Activated T-helper 1 cell treated with anti-CD3 and anti-CD28 coated beads, Interleukin-2, amount 50 U/mL, for 16 hours (primary cell): ENCODE results near the gene TUBA4A.
"Not testable (repeated sequence)": the region's sequence is repeated elsewhere in the genome, so short reads cannot be mapped to it uniquely, and the experiment has no call there.

ENCODE experiments used
- DNase-seq, 2 donors: peaks; one replicate each; pipeline ENCODE4 v3.0.0-alpha.2; 2020; ENCODE audit warnings: low read depth in 1 of 2, low spot score in 1 of 2

TUBA4A gene

DNA sequence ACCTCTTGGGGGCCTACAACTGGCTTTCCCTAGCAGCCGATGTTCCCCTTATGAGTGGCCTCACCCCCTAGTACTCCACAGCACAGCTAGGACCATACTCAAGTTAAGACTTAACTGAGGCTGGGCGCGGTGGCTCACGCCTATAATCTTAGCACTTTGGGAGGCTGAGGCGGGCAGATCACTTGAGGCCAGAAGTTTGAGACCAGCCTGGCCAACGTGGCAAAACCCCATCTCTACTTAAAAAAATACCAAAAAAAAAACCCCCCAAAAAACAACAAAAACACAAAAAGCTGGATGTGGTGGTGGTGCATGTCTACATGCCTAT, 33.4 kb upstream of the TUBA4A start:
- DNase-seq, result not testable (repeated sequence)

DNA sequence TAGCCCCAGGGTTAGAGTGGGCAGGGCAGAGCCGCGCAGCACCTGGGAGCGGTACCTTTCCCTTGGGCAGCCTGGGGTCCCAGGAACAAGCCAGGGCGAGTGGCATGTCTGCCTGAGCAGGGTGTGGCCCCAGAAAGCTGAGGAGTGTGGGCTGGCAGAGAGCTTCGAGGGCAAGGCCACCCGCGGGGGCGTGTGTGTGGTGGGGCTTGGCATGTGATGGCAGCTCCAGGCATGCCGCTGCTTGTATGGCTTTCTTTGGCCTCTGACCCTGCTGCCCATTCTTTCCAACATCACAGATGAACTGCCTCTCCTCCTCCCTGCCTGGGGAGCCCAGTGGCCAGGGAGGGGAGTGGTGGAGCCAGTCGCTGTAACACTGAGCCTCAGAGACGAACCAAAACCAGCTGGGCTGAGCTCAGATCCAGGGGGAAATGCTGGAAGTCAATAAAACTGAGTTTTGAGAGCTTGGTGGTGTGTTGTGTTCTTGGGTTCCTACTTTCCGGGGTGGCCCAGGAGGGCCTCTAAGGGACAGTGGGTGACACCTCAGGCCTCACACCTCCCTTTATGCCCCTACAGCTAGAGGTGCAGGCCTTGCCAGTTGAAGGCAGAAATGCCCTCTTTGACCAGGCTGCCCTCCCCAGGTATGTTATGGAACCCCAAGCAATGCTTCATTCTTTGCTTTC, 32.9 kb upstream of the TUBA4A start:
- no peak for DNase-seq

- no peak for DNase-seq
Observed at GRCh38 chr2:219285894-219286425, 32.2 kb upstream of the TUBA4A start.

DNA sequence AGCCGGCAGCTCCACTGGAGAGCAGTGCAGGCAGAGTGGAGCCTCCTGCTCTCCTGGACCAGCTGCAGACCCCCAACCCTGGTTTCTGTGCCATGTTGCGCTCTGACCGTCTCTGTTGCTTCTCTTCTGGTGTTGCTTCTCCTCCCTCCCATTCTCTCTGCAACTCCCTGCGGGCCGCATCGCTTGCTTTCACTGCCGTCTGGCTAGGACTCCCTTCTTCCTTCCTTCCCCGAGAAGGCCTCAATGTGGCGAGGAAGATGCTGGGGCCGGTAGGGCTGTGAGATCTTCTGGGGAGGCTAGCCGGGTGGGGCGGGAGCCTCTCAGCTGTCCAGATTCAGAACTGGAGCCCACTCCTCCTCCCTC, 31.6 kb upstream of the TUBA4A start:
- no peak for DNase-seq

GRCh38 chr2:219284501-219285372, 31.0 kb upstream of the TUBA4A start:
- DNase-seq, result no peak

DNA sequence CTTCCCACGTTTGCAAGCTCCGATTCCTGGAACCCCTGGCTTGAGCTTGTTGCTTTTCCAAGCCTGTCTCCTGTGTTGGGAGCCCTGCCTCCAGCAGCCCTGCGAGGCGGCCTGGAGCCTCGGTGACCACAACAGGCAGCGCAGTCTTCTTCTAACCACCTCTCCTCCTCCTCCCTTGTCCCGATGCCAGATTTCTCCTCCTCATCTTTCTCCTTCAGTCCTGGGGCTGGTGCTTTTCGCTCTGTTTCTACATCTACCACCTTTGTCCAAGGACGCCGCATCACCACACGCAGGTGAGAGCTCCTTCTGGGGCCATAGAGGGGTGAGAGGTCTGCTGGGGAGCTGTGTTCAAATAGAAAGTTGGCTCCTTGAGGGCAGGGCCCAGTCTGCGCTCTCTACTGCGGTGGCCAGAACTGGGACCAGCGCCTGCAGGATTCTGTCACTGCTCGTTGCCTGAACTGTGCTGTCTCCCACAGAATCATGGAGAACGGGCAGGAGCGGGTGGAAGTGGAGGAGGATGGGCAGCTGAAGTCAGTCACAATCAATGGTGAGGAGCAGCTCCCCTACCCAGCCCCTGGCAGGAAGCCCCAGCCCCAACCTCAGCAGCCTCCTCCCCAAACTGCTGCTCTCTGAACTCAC, 29.3 kb upstream of the TUBA4A start:
- no peak for DNase-seq

GRCh38 chr2:219282375-219282774, 28.7 kb upstream of the TUBA4A start:
- DNase-seq, result no peak

DNA sequence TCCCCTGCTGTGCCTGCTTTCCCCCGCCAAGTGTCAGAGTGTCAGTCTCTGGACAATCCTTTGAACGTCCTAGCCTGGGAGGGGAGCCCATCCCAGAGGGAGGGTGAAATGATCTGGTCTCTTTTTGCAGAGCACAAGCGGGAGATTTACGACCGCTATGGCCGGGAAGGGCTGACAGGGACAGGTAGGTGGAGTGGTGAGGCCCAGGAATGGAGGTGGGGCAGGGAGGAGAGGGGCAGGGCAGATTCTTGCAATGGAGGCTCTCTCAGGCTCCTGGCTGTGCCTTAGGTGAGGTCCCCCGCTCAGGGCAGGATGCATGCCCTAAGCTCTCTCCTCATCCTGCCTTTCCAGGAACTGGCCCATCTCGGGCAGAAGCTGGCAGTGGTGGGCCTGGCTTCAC, 27.9 kb upstream of the TUBA4A start:
- DNase-seq, result no peak

DNA sequence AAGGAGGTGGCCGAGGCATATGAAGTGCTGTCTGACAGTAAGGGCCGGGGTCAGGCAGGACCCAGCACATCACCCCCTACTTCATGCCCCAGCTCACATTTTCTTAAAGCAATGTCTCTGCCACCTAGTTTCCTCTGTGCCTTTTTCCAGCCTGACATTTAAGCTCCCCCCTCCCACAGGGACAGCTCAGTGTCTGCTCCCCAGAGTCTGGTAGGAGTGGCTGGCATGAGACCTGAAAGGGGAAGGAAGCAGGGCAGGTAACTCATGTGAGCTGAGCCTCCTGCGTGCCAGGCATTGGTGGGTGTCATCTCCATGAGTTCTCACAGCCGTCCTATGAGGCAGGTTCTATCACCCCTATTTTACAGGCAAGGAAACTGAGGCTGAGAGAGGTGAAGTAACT, 26.9 kb upstream of the TUBA4A start:
- no peak for DNase-seq

- DNase-seq, result no peak
Observed at GRCh38 chr2:219279916-219280516, 26.3 kb upstream of the TUBA4A start.

- peak; percentile 96 to 98 for DNase-seq
Observed at GRCh38 chr2:219279151-219279915, 25.6 kb upstream of the TUBA4A start, which contains the start of gene DNAJB2. TSS of gene DNAJB2 (plus strand) at chr2:219279366. CDS start at chr2:219279834, 468 bp downstream.

DNA sequence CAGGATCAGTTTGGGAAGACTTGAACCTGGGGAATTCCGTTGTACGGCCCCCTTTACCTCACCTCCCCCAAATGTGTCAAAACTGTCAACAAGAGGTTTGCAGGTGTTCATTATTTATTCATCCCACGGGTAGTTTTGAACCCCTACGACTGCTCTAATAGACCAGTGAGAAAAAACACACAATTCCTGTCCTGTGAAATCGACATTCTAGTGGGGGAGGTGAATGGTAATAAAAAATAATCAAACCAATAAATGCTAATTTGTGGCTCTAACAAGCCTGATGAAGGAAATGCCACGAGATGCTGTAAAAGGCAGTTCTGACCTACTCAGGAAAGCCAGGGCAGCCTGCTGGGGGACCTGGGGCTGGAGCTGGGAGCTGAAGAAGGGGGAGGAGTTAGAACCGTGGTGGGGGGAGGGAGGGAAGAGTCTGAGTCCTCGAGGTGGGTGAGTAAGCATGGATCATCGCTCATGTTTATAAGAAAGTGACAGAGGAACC, 25.0 kb upstream of the TUBA4A start:
- no peak for DNase-seq

DNA sequence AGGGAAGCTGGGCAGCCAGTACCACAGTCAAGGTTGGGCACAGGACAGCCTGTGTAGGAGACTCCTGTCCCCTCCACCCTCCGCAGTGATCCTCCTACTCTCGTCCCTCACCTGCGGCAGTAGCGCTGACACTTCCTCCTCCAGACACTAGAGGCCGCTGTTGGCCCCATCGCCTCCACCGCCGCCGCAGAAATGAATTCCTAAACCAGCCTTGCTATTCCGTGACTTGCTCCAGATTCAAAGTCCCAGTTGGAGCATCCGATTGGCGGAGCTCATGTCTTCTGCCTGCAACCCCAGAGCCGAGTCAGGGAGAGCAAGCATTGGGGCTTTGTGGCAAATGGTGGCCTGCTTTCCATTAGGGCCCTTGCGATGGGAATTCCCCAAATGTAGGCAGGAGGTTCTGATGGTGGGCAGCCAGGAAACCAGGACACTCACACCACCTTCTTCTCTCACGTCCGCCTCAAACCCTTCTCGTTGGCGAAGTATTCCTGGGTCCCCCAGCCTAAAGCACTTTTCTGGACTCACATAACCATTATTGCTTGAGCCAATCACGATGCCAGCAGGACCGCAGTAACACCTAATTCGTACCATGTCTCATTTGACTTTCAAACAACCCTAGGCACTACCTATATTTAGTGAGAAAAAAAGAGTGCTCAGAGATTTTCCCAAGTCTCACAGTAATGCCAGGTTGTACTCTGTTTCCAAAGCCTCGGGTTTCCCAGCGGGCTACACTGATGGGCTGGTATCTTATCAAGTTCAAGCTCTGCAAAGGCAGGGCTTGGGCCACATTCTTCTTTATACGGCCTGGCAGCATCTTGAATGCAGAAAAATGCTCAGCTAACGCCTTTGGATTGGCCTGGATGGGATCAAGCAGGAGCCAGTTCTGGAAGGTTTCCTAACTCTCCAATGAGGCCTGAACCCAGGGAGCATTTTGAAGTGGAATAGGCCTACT, 24.3 kb upstream of the TUBA4A start:
- DNase-seq, result peak; percentile 55 to 65

- DNase-seq, result no peak
Observed at GRCh38 chr2:219274361-219274921, 20.7 kb upstream of the TUBA4A start.

- DNase-seq, result no peak
Observed at GRCh38 chr2:219273937-219274336, 20.2 kb upstream of the TUBA4A start.

- DNase-seq, result no peak
Observed at GRCh38 chr2:219272995-219273394, 19.3 kb upstream of the TUBA4A start.

DNA sequence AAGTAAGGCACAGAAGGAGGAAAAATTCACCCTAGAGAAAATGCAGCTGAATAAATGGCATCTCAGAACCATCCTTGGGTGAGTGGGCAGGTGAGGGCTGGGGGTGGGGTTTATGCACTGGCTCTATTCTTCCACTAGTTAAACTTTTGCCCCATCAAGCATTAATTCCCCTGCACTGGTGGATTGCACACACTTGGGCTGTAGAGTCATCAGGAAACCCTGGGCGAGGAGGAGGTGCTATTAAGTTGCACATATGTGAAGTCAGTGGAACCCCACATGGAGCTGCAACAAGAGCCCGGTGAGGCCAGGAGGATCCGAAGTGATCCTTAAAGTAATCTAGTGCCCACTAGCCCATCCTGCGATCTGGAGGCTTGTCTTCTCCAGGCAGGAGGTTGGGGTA, 18.6 kb upstream of the TUBA4A start:
- no peak for DNase-seq

GRCh38 chr2:219271021-219271420, 17.3 kb upstream of the TUBA4A start:
- DNase-seq, result no peak

- DNase-seq, result no peak
Observed at GRCh38 chr2:219270055-219270372, 16.3 kb upstream of the TUBA4A start.
